ENCODE results near the gene NFIX.
A peak's percentile ranks its signal among the peaks of the same experiment; 100 is the strongest.

Gene NFIX

GRCh38 chr19:13102666-13103580, 107.6 kb downstream of the NFIX start, which contains the start of gene LYL1:
TSS of gene LYL1 (minus strand) at chr19:13102858. CDS start at chr19:13101171, 1,687 bp downstream.
- DNase-seq (ENCODE audit: low spot score) = peak; percentile 69

GRCh38 chr19:13103581-13104359, 108.5 kb downstream of the NFIX start:
- DNase-seq (ENCODE audit: low spot score) = no peak

GRCh38 chr19:13104360-13104847, 109.1 kb downstream of the NFIX start:
- no peak for DNase-seq (ENCODE audit: low spot score)

GRCh38 chr19:13104848-13105711, 109.8 kb downstream of the NFIX start:
- no peak for DNase-seq (ENCODE audit: low spot score)

- DNase-seq (ENCODE audit: low spot score) = no peak
These were observed 114.3 kb downstream of the NFIX start for GRCh38 chr19:13109361-13110098.

- no peak for DNase-seq (ENCODE audit: low spot score)
These were observed 114.9 kb downstream of the NFIX start for GRCh38 chr19:13110099-13110610.

GRCh38 chr19:13112555-13112954, 117.3 kb downstream of the NFIX start:
- no peak for DNase-seq (ENCODE audit: low spot score)

GRCh38 chr19:13115936-13116281, 120.6 kb downstream of the NFIX start:
- DNase-seq (ENCODE audit: low spot score) = no peak

GRCh38 chr19:13116282-13117175, 121.3 kb downstream of the NFIX start, which contains the start of gene TRMT1:
TSS of gene TRMT1 (minus strand) at chr19:13116740. CDS start at chr19:13116399, 341 bp downstream.
- peak; percentile 89 for DNase-seq (ENCODE audit: low spot score)

GRCh38 chr19:13117176-13117771, 122.0 kb downstream of the NFIX start:
- no peak for DNase-seq (ENCODE audit: low spot score)

GRCh38 chr19:13117772-13118423, 122.6 kb downstream of the NFIX start, which contains the start of gene NACC1:
TSS of gene NACC1 (plus strand) at chr19:13118264. CDS start at chr19:13135208, 16,944 bp downstream.
- DNase-seq (ENCODE audit: low spot score) = peak; percentile 84

- DNase-seq (ENCODE audit: low spot score) = peak; percentile 53
These were observed 123.3 kb downstream of the NFIX start for GRCh38 chr19:13118424-13119193.

GRCh38 chr19:13119627-13120026, 124.4 kb downstream of the NFIX start:
- DNase-seq (ENCODE audit: low spot score) = no peak

GRCh38 chr19:13120031-13120430, 124.8 kb downstream of the NFIX start:
- no peak for DNase-seq (ENCODE audit: low spot score)

GRCh38 chr19:13120817-13121216, 125.5 kb downstream of the NFIX start:
- DNase-seq (ENCODE audit: low spot score) = no peak

GRCh38 chr19:13121551-13122274, 126.4 kb downstream of the NFIX start:
- DNase-seq (ENCODE audit: low spot score) = no peak
